ENCODE measurements around the gene UGT1A5.

The UGT1A5 gene

DNA sequence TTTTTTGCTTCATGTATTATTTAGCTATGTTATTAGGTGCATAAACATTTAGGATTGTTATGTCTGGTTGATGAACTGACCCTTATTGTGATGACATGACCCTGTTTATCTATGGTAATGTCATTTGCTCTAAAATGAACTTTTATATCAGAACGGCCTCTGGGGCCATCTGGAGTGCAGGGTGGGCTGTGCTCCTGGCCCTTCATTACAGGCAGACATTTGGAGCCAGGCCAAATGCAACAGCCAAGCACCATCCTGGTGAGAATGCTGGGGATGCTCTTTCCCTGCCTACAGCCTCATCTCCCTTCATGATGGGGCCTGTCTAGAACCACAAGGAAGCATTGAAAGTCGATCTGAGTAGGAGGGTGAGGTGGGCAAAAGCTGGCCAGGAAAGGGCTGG is 103.6 kb downstream of the UGT1A5 start:
- TF ChIP-seq TAF1 (IDR thresholded peaks at IDR 0.05; ENCODE audit: borderline replicate concordance, insufficient read depth, low read length) (no peak), SIN3A (IDR thresholded peaks at IDR 0.05; ENCODE audit: borderline replicate concordance, insufficient read depth, low read length) (no peak), POLR2AphosphoS5 (IDR thresholded peaks at IDR 0.05; ENCODE audit: low read depth, low read length) (no peak), FOXP2 (optimal IDR thresholded peaks at IDR 0.05; ENCODE audit: borderline replicate concordance, extremely low read depth, extremely low read length, insufficient read depth) (no peak)
- TF ChIP-seq, protein P1, sequence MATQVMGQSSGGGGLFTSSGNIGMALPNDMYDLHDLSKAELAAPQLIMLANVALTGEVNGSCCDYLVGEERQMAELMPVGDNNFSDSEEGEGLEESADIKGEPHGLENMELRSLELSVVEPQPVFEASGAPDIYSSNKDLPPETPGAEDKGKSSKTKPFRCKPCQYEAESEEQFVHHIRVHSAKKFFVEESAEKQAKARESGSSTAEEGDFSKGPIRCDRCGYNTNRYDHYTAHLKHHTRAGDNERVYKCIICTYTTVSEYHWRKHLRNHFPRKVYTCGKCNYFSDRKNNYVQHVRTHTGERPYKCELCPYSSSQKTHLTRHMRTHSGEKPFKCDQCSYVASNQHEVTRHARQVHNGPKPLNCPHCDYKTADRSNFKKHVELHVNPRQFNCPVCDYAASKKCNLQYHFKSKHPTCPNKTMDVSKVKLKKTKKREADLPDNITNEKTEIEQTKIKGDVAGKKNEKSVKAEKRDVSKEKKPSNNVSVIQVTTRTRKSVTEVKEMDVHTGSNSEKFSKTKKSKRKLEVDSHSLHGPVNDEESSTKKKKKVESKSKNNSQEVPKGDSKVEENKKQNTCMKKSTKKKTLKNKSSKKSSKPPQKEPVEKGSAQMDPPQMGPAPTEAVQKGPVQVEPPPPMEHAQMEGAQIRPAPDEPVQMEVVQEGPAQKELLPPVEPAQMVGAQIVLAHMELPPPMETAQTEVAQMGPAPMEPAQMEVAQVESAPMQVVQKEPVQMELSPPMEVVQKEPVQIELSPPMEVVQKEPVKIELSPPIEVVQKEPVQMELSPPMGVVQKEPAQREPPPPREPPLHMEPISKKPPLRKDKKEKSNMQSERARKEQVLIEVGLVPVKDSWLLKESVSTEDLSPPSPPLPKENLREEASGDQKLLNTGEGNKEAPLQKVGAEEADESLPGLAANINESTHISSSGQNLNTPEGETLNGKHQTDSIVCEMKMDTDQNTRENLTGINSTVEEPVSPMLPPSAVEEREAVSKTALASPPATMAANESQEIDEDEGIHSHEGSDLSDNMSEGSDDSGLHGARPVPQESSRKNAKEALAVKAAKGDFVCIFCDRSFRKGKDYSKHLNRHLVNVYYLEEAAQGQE (IDR thresholded peaks at IDR 0.05; ENCODE audit: insufficient read depth in 1 of 2, low read depth in 2 of 2, low read length in 2 of 2): no peak

DNA sequence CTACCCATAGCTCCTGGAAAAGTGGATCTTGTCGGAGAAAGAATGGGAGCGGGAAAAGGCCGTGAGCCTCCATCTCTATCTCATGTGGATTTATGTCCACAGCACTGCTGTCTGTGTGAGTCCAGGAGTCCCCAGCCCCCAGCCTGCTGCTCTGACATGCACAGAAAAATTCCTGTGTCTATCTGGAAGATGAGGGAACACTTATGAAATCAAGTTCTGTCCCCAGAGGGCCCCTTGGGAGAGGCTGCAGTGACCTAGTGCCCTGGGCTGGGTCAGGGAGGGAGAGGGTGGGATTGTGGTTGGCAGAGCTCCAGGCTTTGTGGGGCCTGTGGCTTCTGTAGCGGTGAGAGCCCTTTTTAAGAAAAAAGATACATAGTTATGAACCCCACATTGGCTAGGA is 104.1 kb downstream of the UGT1A5 start:
- TF ChIP-seq TAF1 (IDR thresholded peaks at IDR 0.05; ENCODE audit: borderline replicate concordance, insufficient read depth, low read length): no peak
- TF ChIP-seq, protein P1 (IDR thresholded peaks at IDR 0.05; ENCODE audit: insufficient read depth in 1 of 2, low read depth in 2 of 2, low read length in 2 of 2): no peak
- no peak for TF ChIP-seq POLR2AphosphoS5 (IDR thresholded peaks at IDR 0.05; ENCODE audit: low read depth, low read length)
- TF ChIP-seq FOXP2 (optimal IDR thresholded peaks at IDR 0.05; ENCODE audit: borderline replicate concordance, extremely low read depth, extremely low read length, insufficient read depth): no peak
- TF ChIP-seq SIN3A (IDR thresholded peaks at IDR 0.05; ENCODE audit: borderline replicate concordance, insufficient read depth, low read length): no peak

DNA sequence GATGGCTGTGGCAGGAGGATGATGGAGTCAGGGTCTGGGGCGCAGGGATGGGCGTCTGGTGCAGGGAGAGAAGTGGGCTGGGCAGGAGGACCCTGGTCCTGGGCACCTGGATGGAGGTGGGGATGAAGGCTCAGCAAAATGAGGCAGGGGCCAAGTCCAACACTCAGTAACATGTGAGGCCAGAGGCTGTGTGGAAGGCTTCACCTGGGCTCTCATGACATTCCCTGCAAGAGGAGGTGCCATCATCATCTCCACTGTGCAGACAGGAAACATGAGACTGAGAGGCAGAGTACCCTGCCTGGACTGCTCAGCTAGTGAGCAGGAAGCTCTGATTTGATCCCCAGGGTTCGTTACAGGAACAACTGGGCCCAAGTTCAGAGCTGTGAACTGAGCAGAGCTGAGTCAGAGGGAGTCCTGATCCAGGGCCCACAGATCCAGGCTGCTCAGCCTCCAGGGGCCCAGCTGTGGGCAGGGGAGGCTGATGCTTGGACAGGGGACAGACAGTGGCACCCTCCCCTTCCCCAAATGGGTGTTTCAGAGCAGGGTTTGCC is 104.7 kb downstream of the UGT1A5 start:
- no peak for TF ChIP-seq FOXP2 (optimal IDR thresholded peaks at IDR 0.05; ENCODE audit: borderline replicate concordance, extremely low read depth, extremely low read length, insufficient read depth)
- TF ChIP-seq SIN3A (IDR thresholded peaks at IDR 0.05; ENCODE audit: borderline replicate concordance, insufficient read depth, low read length): no peak
- no peak for TF ChIP-seq TAF1 (IDR thresholded peaks at IDR 0.05; ENCODE audit: borderline replicate concordance, insufficient read depth, low read length)
- TF ChIP-seq, protein P1 (IDR thresholded peaks at IDR 0.05; ENCODE audit: insufficient read depth in 1 of 2, low read depth in 2 of 2, low read length in 2 of 2): no peak

DNA sequence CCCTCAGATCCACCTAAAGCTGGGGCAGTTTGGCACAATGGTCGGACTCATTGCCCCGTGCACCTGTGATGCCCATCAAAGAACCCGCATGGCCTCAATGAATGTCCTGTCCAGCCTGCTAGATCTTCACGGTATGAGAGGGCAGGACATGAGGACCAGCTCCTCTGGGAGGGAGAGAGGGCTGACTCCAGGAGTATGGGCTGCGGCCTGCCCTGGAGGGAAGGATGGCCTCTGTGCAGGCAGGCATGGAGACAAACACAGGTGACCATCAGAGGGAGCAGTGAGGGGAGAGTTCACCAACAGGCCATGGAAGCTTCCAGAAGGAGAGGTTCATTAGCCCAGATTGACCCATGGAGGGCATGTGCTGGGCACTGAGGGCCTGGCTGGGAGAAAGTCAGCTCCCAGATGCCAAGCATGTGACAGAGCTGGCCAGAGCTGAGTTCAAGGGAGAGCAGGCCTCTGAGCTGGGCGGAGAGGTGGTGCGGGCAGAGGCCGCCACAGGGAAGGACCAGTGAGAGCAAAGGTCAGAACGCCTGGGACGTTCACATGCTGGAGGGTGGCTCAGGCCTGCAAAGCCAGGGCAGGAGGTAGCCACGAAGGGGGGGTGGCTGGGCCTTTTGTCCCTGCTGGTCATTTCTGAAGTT is 105.4 kb downstream of the UGT1A5 start:
- TF ChIP-seq FOXP2 (optimal IDR thresholded peaks at IDR 0.05; ENCODE audit: borderline replicate concordance, extremely low read depth, extremely low read length, insufficient read depth) (no peak), POLR2AphosphoS5 (IDR thresholded peaks at IDR 0.05; ENCODE audit: low read depth, low read length) (no peak), TAF1 (IDR thresholded peaks at IDR 0.05; ENCODE audit: borderline replicate concordance, insufficient read depth, low read length) (no peak), SIN3A (IDR thresholded peaks at IDR 0.05; ENCODE audit: borderline replicate concordance, insufficient read depth, low read length) (no peak)
- TF ChIP-seq, protein P1 (IDR thresholded peaks at IDR 0.05; ENCODE audit: insufficient read depth in 1 of 2, low read depth in 2 of 2, low read length in 2 of 2): no peak
